Muscle layer of colon (tissue), 2 donors: ENCODE data around the gene CDC42BPG.

Experiments
- H3K27ac ChIP-seq: one replicate; pipeline ENCODE4 v1.7.0; 2013; ENCODE audit warnings: low read depth, mild to moderate bottlenecking, low read length, moderate library complexity
- H3K27me3 ChIP-seq, 2 donors: one replicate each; pipeline ENCODE4 v1.7.0; 2013; ENCODE audit warnings: low read length in 2 of 2, mild to moderate bottlenecking in 2 of 2; ENCODE audit not compliant: insufficient read depth in 2 of 2, control insufficient read depth in 1 of 2
- H3K36me3 ChIP-seq: one replicate; pipeline ENCODE4 v1.7.0; 2013; ENCODE audit warnings: mild to moderate bottlenecking, low read length; ENCODE audit not compliant: insufficient read depth
- H3K4me1 ChIP-seq: one replicate; pipeline ENCODE4 v1.7.0; 2013; ENCODE audit warnings: mild to moderate bottlenecking, low read length; ENCODE audit not compliant: insufficient read depth
- H3K4me3 ChIP-seq, 2 donors: one replicate each; pipeline ENCODE4 v1.7.0; 2013; ENCODE audit warnings: low read length in 2 of 2, low read depth in 1 of 2, mild to moderate bottlenecking in 1 of 2, moderate library complexity in 1 of 2
- H3K9ac ChIP-seq: one replicate; pipeline ENCODE4 v1.7.0; 2013; ENCODE audit warnings: low read length
- H3K9me3 ChIP-seq: one replicate; pipeline ENCODE4 v1.7.0; 2013; ENCODE audit warnings: mild to moderate bottlenecking, low read length
- donor health status: abdominal sarcoma.
- donor health status: Adenocarcinoma of cecum.

CDC42BPG gene

GRCh38 chr11:64803158-64803845 is 41.2 kb downstream of the CDC42BPG start, which contains the start of gene MAP4K2:
MAP4K2 (minus strand) TSS chr11:64803214; CDS start chr11:64803149, 65 bp downstream.
- H3K4me1 ChIP-seq = peaks cover 20% of the 10 kb centered on the region
- H3K4me3 ChIP-seq = peak within 1 kb of the TSS; percentile 87
- H3K9ac ChIP-seq = peak within 1 kb of the TSS; percentile 79
- H3K27ac ChIP-seq = peak within 1 kb of the TSS; percentile 94
- no peaks in the 10 kb centered on the region for H3K9me3 ChIP-seq
- H3K36me3 ChIP-seq = peaks cover 14% of the 10 kb centered on the region
- H3K27me3 ChIP-seq = no peaks in the 10 kb centered on the region

DNA sequence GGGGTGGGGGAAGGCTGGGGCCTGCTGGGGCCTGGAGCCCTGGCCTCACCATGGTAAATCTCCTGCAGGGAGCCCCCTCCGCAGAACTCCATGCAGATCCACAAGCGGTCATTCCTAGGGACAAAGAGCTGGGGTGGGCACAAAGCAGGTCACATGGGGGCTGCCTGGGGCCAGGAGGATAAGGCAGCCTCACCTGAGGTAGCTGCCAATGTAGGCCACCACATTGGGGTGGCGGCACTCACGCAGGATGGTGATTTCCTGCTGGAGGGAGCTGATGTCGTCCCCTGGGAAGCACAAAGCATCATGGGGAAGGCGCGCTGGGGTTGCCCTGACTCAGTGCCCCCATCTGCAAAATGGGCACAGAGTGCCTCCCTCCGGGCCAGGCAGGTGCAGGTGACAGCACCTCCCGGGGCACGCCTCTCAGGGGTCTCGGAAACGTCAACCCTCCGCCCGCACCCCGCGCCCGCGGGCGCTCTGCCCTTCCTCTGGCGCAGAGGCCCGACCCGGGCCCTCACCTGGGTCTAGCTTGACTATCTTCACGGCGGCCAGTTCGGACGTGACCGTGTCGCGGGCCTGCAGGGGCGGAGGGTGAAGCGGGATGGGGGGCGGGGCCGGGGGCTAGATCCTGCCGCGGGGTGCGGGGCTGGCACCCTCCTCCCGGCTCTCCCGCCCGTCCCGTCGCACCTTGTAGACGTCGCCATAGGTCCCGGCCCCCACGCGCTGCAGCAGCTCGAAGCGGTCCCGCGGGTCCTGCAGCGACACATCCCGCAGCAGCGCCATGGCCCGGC is 41.9 kb downstream of the CDC42BPG start:
- Histone ChIP-seq H3K27ac (peak overlapping the region; percentile 57), H3K36me3 (peaks cover 14% of the 10 kb centered on the region), H3K4me1 (peaks cover 20% of the 10 kb centered on the region)

DNA sequence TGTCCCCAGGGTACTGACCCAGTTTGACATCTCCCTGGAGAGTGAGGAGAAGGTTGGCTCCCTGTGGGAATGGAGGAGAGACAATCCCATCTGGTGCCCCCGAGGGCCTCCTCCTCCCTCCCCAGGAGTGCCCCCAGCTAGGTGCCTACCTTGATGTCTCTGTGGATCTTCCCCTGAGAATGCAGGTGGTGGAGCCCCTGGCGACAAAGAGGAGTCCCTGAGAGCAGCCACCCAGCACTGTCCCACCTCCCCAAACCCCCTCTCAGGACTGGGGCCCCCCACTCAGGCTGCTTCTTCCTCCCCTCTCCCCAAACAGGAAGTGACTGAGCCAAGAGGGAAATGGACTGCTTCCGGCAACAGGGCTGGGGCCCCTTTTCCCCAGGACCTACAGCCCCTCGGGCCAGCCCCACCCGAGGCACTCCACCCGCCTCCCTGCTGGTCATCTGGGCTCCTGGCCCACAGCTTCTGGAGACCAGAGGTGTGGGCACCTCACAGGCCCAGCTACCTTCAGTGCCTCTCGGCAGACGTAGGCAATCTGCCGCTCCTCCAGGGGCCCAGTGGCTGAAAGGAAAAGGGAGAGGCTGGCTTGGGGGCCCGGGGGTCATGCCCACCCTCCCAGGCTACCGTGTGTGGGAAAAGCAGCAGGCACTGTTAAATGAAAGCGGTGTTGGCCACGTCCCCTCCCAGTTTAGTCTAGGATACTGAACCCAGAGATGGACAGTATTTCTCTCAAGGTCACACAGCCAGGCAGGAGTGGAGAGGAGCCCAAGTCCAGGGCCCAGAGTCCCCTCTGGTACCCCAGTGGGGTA is 42.7 kb downstream of the CDC42BPG start:
- H3K36me3 ChIP-seq = peaks cover 11% of the 10 kb centered on the region
- peaks cover 20% of the 10 kb centered on the region for H3K4me1 ChIP-seq
- no peaks in the 10 kb centered on the region for H3K9me3 ChIP-seq
- H3K9ac ChIP-seq = no peak overlapping the region
- no peaks in the 10 kb centered on the region for H3K27me3 ChIP-seq
- peak overlapping the region in 1 of 2 donors; percentile 7 for H3K4me3 ChIP-seq
- H3K27ac ChIP-seq = peak overlapping the region; percentile 57

More for the DNA sequence above, 41.9 kb downstream of the CDC42BPG start:
- Histone ChIP-seq H3K4me3 (peak overlapping the region; percentile 7 to 49), H3K9ac (no peak overlapping the region), H3K27me3 (no peaks in the 10 kb centered on the region), H3K9me3 (no peaks in the 10 kb centered on the region)

DNA sequence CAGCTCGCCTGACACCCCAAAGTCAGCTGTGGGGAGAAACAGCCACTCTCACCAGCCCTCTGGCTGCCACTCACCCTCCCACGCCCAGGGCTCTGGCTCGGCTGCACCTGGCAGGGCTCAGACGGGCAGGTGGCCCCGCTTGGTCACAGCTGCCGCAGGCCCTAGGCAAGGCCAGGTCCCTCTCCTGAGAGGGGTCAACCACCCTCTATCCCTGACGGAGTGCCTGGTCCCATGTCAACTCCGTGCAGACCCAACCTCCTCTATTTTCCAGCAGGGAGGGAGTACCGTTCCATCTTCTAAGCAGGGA is 43.3 kb downstream of the CDC42BPG start:
- Histone ChIP-seq H3K9ac (no peak overlapping the region), H3K9me3 (no peaks in the 10 kb centered on the region), H3K27me3 (no peaks in the 10 kb centered on the region), H3K4me1 (peaks cover 20% of the 10 kb centered on the region), H3K4me3 (no peak overlapping the region), H3K27ac (peak overlapping the region; percentile 3), H3K36me3 (peaks cover 17% of the 10 kb centered on the region)

- Histone ChIP-seq H3K4me3 (no peak overlapping the region), H3K4me1 (peaks cover 20% of the 10 kb centered on the region), H3K27ac (no peak overlapping the region), H3K36me3 (peaks cover 19% of the 10 kb centered on the region), H3K27me3 (no peaks in the 10 kb centered on the region), H3K9ac (no peak overlapping the region), H3K9me3 (no peaks in the 10 kb centered on the region)
These were observed 43.9 kb downstream of the CDC42BPG start for GRCh38 chr11:64800303-64801157.

GRCh38 chr11:64799623-64800302 is 44.7 kb downstream of the CDC42BPG start:
- H3K4me3 ChIP-seq = no peak overlapping the region
- no peaks in the 10 kb centered on the region for H3K9me3 ChIP-seq
- peaks cover 20% of the 10 kb centered on the region for H3K4me1 ChIP-seq
- H3K27ac ChIP-seq = no peak overlapping the region
- H3K9ac ChIP-seq = no peak overlapping the region
- no peaks in the 10 kb centered on the region for H3K27me3 ChIP-seq
- H3K36me3 ChIP-seq = peaks cover 13% of the 10 kb centered on the region

DNA sequence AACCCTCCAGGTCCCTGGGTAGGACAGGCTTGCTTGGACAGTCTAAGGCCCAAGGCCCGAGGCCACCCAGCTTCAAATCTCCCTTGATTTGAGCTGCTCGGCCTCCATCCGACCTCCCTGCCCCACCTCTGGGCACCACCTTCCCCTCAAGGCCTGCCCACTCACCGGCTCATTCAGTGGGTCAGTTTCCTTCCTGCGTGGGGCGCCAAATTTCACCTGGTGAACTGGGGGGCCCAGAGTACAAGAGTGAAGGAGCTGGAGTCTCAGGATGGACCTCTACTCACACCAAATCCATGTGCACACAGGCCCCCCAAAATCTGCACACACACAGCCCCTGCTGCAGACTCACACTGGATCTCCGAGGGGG is 45.2 kb downstream of the CDC42BPG start:
- Histone ChIP-seq H3K4me3 (no peak overlapping the region), H3K27ac (no peak overlapping the region), H3K9me3 (no peaks in the 10 kb centered on the region), H3K4me1 (peaks cover 18% of the 10 kb centered on the region), H3K9ac (no peak overlapping the region), H3K36me3 (peaks cover 9% of the 10 kb centered on the region), H3K27me3 (no peaks in the 10 kb centered on the region)

DNA sequence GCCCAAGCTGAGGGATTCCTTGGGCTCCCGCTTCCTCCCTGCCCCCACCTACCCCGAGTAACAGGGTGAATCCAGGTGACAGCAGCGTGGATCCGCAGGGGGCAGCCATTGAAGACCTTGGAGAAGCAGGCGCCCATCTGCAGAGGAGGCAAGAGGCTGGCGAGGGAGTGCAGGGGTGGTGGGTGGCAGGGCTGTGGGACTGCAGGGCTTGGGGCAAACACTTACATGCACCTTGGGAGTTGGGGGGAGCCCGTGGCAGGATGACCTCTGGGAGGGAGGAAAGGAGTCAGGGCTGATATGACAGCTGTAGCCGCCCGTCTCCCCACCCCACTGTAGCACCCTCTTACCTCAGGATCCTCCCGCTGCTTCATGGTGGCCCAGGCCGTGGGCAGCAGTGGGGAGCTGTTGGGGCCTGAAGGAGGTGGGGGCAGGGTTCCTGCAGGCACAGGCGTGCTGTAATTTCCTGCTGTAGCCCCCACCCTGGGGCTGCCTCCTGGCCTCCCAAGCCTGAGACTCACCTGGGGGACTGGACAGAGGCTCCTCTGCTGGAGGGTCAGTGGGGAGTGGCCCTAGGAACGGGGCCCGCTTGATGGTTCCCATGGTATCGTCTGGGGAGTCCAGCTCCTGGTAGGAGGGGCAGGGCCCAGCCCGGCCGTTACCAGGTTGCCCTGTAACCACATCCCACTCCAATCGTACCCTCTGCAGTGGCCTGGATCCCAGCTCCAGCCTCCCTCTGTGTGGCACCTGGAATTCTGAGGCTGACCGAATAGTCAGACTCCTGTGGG is 47.5 kb downstream of the CDC42BPG start:
- H3K36me3 ChIP-seq = peaks cover 9% of the 10 kb centered on the region

GRCh38 chr11:64796047-64796756 is 48.3 kb downstream of the CDC42BPG start:
- Histone ChIP-seq H3K27me3 (no peaks in the 10 kb centered on the region), H3K27ac (no peak overlapping the region), H3K4me1 (no peaks in the 10 kb centered on the region), H3K4me3 (no peak overlapping the region), H3K9ac (no peak overlapping the region), H3K36me3 (peaks cover 9% of the 10 kb centered on the region), H3K9me3 (no peaks in the 10 kb centered on the region)

More for the DNA sequence above, 47.5 kb downstream of the CDC42BPG start:
- Histone ChIP-seq H3K9ac (no peak overlapping the region), H3K4me3 (no peak overlapping the region), H3K4me1 (peaks cover 2% of the 10 kb centered on the region), H3K9me3 (no peaks in the 10 kb centered on the region), H3K27ac (no peak overlapping the region), H3K27me3 (no peaks in the 10 kb centered on the region)
